ENCODE results near the gene CPEB3.
A peak's percentile ranks its signal among the peaks of the same experiment; 100 is the strongest.
"Not testable (repeated sequence)": the region's sequence is repeated elsewhere in the genome, so short reads cannot be mapped to it uniquely, and the experiment has no call there.

The CPEB3 gene

GRCh38 chr10:92290837-92291615, at the start of gene CPEB3, which contains the start of gene MARCHF5:
TSS of gene CPEB3 (minus strand) at chr10:92291078. CDS start at chr10:92240350, 50,728 bp downstream.
TSS of gene MARCHF5 (plus strand) at chr10:92291167. CDS start at chr10:92291495, 328 bp downstream.
- peak; percentile 72 to 86 (median 78) for DNase-seq (ENCODE audit: low read depth in 2 of 3, low spot score in 2 of 3)

DNA sequence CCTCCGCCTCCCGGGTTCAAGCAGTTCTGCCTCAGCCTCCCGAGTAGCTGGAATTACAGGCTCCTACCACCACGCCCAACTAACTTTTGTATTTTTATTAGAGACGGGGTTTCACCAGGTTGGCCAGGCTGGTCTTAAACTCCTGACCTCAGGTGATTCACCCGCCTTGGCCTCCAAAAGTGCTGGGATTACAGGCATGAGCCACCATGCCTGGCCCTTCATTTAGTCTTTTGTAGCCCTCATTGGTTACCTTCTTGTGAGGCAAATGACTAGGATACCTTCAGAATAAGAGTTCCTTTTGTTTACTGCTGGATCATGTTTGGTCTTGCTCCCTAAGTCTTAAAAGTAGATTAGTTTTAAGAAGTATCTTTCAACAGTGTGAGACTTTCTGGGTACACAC, 39.0 kb upstream of the CPEB3 start:
- not testable (repeated sequence) for DNase-seq (ENCODE audit: low read depth in 2 of 3, low spot score in 2 of 3)

- DNase-seq (ENCODE audit: low read depth in 2 of 3, low spot score in 2 of 3), result no peak
Measured at GRCh38 chr10:92328993-92329392, 38.1 kb upstream of the CPEB3 start.

GRCh38 chr10:92327445-92328433, 36.9 kb upstream of the CPEB3 start:
- DNase-seq (ENCODE audit: low read depth in 2 of 3, low spot score in 2 of 3), result no peak

DNA sequence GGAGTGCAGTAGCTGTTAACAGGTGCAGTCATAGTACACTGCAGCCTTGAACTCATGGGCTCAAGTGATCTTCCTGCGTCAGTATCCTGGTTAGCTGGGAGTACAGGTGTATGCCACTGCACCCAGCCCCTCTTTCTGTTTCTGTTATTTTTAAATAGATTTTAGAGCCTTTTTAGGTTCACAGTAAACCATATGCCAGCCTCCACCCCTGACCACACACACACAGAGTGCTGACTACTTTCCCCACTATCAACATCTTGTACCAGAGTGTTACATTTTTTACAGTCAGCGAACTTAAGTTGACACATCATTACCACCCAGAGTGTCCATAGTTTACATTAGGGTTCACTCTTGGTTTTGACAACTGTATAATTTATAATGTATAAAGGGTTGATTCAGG, 32.2 kb upstream of the CPEB3 start:
- no peak for DNase-seq (ENCODE audit: low read depth in 2 of 3, low spot score in 2 of 3)

GRCh38 chr10:92316610-92317009, 25.7 kb upstream of the CPEB3 start:
- no peak for DNase-seq (ENCODE audit: low read depth in 2 of 3, low spot score in 2 of 3)

- DNase-seq (ENCODE audit: low read depth in 2 of 3, low spot score in 2 of 3), result no peak
Measured at GRCh38 chr10:92313750-92314149, 22.9 kb upstream of the CPEB3 start.

- no peak for DNase-seq (ENCODE audit: low read depth in 2 of 3, low spot score in 2 of 3)
Measured at GRCh38 chr10:92309272-92309671, 18.4 kb upstream of the CPEB3 start.

DNA sequence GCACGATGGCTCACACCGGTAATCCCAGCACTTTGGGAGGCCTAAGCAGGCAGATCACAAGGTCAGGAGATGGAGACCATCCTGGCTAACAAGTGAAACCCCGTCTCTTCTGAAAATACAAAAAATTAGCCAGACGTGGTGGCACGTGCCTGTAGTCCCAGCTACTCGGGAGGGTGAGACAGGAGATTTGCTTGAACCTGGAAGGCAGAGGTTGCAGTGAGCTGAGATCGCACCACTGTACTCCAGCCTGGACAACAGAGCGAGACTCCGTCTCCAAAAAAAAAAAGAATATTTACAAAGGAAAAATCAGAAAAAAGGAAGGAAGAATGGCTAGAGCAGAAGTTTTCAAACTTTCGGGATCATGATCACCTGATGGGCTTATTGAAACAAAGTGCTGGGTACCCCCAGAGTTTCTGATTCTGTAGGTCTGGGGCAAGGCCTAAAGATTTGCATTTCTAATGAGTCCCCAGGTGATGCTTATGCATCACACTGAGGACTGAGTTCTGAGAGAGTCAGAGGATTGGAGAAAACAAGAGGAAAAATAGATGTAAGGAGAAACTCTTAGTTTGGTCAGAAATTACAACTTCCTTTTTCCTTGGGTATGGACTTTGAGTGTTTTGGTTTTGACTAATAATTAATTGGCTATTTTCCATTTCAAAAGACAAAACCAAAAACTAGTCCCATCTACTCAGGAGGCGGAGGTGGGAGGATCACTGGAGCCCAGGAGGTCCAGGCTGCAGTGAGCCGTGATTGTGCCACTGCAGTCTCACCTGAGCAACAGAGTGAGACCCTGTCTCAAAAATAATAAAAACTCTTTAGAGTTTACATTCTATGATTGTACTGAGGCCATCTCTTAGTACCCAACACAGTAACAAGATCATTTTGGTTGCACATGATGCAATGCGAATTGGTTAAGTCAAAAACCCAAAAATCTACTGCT, 14.5 kb upstream of the CPEB3 start:
- no peak for DNase-seq (ENCODE audit: low read depth in 2 of 3, low spot score in 2 of 3)

GRCh38 chr10:92304061-92304460, 13.2 kb upstream of the CPEB3 start:
- DNase-seq (ENCODE audit: low read depth in 2 of 3, low spot score in 2 of 3), result no peak

- no peak for DNase-seq (ENCODE audit: low read depth in 2 of 3, low spot score in 2 of 3)
Measured at GRCh38 chr10:92303096-92303495, 12.2 kb upstream of the CPEB3 start.

- no peak for DNase-seq (ENCODE audit: low read depth in 2 of 3, low spot score in 2 of 3)
Measured at GRCh38 chr10:92298487-92298886, 7.6 kb upstream of the CPEB3 start.

- peak in 2 of 3 experiments; percentile 15 to 18 for DNase-seq (ENCODE audit: low read depth in 2 of 3, low spot score in 2 of 3)
Measured at GRCh38 chr10:92291921-92292845, 1.3 kb upstream of the CPEB3 start.

DNA sequence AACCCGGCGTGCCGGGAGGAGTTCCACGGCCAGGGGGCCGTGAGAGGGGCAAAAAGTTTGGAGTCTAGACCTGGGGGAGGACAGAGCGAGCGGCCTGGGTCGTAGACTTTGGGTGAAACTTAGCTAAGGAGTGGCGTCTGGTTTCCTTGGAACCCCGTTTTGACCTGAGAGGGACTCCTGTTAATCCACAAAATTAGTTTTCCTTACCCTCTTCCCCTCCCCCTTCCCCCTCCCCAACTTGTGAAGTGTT, 663 bp upstream of the CPEB3 start:
- peak in 1 of 3 experiments; percentile 17 for DNase-seq (ENCODE audit: low read depth in 2 of 3, low spot score in 2 of 3)

DNA sequence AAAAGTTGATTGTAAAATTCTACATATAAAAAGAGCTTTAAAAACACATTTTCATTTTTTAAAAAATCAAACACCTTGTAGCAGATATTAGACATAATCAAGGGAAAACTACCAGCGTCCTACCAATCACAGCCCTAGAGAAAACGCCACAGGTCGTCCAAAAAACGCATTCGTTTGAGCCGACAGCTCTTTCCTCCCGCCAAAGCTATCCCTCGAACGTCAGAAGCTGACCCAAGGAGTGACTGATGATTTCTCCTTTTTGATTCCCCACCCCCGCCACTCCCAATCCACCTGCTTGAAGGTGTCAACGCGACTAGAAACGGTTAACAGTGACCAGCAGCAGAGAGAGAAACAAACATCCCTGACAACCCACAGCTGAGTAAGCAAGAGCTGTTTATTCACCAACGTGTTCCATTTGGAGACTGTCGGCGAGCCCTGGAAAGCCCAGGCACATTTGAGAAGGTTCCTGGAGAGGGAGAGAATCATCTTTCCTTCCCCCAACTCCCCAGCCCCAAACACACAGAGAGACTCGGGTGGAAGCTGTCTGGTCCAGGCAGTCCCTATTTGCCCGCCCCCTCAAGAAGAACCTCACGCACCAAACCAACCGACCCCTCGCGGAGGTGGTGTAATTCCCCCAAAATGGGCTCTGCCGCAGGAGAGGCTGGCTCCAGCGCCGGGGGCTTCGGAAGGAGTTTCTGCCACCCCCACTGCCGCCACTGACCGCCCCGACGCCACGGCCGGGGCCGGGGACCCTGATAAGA, 622 bp downstream of the CPEB3 start:
- no peak for DNase-seq (ENCODE audit: low read depth in 2 of 3, low spot score in 2 of 3)

DNA sequence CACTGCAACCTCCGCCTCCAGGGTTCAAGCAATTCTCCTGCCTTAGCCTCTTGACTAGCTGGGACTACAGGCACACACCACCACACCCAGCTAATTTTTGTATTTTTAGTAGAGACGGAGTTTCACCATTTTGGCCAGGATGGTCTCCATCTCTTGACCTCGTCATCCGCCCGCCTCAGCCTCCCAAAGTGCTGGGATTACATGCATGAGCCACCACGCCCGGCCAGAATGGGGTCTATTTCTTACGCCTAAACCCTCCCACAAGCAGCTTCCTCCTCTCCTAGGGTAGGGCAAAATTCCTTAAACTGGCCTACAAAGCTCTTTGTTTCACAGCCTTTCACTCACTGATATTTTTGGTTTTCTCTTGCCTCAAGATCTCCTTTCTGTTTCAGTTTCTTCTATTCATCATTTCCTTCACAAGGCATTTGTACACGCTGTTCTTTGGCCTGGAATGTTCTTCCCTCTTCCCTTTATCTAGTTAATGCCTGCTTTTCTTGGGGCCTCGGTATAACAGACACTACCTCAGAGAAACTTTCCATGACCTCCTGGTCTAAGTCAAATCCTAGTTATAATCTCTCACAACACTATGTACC, 6.7 kb downstream of the CPEB3 start:
- DNase-seq (ENCODE audit: low read depth in 2 of 3, low spot score in 2 of 3), result no peak

DNA sequence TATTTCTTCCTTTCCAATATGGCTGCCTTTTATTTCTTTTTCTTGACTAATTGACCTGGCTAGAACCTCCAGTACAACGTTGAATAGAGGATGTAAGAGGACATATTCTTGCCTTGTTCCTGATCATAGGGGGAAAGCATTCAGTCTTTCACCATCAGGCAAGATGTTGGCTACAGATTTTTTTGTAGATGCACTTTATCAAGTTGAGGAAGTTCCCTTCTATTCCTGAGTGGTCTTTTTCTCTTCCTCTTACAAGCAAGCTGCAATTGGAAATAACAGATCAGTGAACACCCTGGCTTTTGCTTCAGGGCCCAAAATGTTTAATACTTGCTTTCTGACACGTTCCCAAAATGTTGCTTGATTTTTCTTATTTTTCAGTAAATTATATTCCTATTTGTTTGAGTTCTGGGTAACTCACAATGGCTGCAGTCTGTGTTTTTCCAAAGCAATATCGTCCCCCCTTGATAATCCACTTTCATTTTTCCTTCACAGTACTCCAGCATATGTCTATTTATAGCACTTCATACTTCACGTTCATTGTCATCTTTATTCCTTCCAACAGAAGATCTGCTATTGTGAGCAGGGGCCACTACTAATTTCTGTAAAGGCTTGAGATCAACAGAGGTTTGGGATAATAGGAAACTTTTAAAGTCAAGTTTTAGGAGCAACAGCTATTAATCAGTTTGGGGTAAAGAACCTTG, 11.7 kb downstream of the CPEB3 start:
- no peak for DNase-seq (ENCODE audit: low read depth in 2 of 3, low spot score in 2 of 3)

GRCh38 chr10:92274071-92274470, 16.8 kb downstream of the CPEB3 start:
- DNase-seq (ENCODE audit: low read depth in 2 of 3, low spot score in 2 of 3), result no peak
